Right lung (tissue), 5 donors: ENCODE measurements around the gene ACOT4. TPM values are rescaled to one million over a fixed set of nuclear protein-coding genes. Genes with fewer than 3 reads are reported as not detected.
A peak's percentile ranks its signal among the peaks of the same experiment; 100 is the strongest.
"Not testable (repeated sequence)": the region's sequence is repeated elsewhere in the genome, so short reads cannot be mapped to it uniquely, and the experiment has no call there.

Experiments
- DNase-seq, 2 donors: peaks; one replicate each; pipeline ENCODE4 v3.0.0-alpha.2; 2013
- polyA plus RNA-seq, 5 donors: library from polyadenylated mRNA; unstranded; fragments of 120-200 nt; gene quantifications; one replicate each; pipeline versions ENCODE4 v1.2.1 to v1.2.3, GENCODE V29; 2013; ENCODE audit warnings: inconsistent platforms in 1 of 5, low replicate concordance in 1 of 5; ENCODE audit not compliant: insufficient read length in 5 of 5, insufficient read depth in 1 of 5

Gene ACOT4
- polyA plus RNA-seq, 5 donors = 0.60 to 0.93 (median 0.80) TPM

DNA sequence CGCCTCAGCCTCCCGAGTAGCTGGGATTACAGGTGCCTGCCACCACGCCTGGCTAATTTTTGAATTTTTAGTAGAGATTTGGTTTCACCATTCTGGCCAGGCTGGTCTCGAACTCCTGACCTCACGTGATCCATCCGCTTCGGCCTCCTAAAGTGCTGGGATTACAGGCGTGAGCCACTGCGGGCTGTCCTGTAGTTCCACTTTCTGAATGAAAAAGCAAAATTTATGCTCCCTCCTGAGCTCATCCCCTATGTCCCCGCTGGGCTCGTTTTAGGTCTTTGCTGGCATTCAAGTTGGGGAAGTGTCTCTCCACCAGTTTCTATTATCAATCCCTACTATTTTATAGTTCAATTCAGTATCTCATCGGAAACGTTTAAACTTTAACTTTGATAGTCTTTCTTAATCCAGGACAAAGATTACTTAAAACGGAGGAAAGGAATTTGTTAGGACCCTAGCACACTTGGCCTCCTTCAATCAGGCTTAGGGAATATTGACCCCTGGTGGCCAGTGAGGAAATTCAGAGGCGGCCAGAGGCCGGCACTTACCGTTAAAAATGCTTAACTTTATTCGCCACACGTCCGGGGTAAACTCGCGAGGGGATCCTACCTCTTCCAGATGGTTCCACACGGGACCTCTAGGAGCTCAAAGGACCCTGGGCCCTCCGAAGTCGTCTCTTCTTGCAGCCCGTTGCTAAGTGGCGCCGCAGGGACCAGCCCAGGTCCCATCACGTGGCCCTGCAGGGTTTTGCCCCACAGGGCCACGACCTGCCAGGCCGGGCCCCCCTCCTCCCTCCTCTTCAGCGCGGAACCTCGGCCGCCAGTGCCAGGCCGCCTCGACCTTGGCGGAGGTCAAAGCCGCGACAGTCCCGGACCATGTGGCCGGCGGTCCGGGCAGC lies 41.7 kb downstream of the ACOT4 start:
- DNase-seq = peak; percentile 49 to 61

DNA sequence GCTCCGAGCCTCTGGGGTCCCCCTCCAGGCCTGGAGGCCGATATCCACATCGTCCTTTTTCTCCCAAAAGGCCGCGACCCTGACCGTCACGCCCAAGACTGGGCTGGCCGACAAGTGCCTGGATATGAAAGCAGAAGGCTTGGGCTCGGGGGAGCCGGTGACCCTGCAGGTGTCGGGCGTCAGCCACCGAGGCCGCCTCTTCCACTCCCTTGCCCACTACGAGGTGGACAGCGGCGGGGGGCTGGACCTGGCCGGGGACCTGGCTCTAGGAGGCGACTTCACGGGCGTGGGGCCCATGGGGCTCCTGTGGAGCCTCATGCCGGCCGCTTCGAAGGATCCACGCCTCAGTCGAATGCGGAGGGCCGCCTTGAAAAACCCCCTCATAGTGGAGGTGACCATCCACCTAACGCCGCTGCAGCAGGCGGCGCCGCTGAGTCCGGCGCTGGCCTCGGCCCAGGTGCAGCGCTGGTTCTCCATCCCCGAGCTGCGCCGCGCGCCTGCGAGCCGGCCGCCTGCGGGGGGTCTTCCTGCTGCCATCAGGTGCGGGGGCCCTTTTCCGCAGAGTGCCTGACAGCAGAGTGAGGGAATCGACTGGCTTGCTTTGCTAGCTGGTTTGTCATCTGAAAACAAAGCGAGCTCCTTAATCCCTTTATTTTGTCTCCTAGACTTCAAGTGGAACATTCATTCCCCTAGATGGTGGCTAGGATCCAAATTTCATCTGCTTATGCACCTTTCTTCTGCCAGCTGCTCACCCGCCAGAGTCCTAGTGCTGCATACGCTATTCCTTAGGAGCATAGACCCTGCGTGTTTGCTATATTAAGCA lies 42.5 kb downstream of the ACOT4 start:
- DNase-seq = peak in 1 of 2 donors; percentile 13

DNA sequence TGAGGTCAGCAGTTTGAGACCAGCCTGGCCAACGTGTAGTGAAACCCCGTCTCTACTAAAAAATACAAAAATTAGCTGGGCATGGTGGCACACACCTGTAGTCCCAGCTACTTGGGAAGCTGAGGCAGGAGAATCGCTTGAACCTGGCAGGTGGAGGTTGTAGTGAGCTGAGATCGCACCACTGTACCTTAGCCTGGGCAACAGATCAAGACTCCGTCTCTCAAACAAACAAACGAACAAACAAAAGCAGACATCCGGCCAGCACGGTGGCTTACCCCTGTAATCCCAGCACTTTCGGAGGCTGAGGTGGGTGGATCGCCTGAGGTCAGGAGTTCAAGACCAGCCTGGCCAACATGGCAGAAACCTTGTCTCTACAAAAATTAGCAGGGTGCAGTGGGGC lies 44.7 kb downstream of the ACOT4 start:
- not testable (repeated sequence) for DNase-seq

DNA sequence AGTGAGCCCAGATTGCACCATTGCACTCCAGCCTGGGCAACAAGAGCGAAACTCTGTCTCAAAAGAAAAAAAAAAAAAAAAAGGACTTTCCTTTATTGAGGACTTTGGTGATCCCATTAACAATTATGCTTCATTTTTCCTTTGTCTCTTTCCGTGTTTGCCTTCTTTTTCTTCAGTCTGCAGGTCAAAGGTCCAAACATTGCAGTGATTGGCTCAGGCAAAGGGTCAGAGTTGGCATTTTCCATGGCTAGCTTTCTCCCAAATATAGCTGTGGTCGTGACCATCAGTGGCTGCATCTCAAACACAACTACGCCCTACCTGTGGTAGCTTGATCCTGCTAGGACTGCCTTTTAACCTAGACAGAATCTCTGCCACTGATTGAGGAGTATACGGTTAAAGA lies 46.2 kb downstream of the ACOT4 start:
- no peak for DNase-seq

DNA sequence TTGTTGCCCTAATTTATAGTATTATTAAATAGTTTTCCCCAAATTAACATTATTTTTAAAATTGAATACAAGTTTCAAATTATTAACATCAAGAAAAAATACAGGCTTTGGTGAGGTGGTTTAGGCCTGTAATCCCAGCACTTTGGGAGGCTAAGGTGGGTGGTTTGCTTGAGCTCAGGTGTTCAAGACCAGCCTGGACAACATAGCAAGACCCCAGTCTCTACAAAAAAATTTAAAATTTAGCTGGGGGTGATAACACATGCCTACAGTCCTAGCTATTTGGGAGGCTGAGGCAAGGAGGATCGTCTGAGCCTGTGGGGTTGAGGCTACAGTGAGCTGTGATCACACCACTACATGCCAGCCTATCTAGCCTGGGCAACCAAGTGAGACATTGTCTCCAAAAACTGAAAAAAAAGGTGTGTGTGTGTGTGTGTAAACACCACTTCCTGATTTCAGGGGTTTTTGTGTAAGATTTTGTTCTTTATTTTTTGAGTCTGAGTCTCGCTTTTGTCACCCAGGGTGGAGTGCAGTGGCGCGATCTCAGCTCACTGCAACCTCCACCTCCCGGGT lies 49.2 kb downstream of the ACOT4 start:
- no peak for DNase-seq

DNA sequence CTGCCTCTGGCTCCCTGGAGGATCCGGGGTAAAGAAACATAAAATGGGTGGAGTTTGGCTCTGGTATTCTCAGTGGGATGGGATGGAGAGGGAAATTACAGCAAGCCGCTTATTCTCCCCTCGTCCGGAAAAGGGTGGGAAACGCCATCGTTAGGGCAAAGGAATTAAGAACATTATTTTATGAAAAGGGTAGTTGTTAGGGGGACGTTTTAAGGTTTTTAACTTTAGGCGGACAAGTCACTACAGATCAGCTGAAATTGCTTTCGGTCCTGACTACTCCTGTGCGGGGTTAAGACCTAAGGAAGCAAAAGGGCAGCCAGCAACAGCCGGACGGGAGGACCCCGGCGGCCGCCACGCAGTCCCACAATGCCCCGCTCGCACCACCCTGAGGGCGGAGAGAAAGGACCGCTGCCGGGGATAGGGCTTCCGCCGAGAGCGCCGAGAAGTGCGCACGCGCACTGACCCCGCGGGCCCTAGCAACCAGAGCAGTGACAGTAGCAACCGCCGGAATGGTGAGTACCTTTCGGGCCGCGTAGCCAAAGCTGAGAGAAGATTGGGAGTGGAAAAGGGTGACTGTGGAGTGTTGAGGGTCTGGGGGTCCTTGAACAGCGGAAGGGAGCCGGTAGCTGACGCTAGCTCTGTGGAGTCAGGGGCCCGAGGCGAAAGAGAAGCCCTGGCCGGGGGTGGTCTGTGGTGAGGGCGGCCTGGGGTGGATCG lies 53.0 kb downstream of the ACOT4 start, which contains the start of gene DNAL1:
DNAL1 (plus strand) TSS at position 456 of the 717 bp plus-strand sequence; CDS start at position 510, 54 bp downstream.
- peak; percentile 92 to 93 for DNase-seq

DNA sequence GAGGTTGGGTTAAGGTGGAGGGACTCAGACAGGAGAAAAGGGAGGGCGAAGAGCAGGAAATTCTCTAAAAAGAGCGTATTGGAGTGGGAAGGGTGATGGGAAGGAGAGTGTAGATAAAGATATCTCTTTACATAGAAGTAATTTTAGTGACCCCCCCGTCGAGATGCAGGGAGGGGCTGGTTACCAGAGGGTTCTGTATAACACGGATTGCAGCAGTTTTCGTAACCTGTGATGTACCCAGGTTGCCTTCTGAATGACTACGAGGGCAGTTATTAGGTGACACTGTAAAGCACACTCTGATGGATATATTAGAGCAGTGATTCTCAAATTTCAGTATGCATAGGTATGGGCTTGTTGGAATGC lies 53.6 kb downstream of the ACOT4 start:
- no peak for DNase-seq

Other genes with a start within 250 kb of the ACOT4 start
- gene NUMB, start 133.3 kb upstream of the ACOT4 start, polyA plus RNA-seq = 100 to 1,000 TPM in 3 of 5 donors, 10 to 100 TPM in 2; 70.7 to 110 (median 102) TPM
- 1 to 10 TPM; 6.7 to 9.7 (median 8.1) TPM for gene RIOX1, start 100.9 kb upstream of the ACOT4 start, polyA plus RNA-seq
- gene ACOT1, start 54.7 kb upstream of the ACOT4 start, polyA plus RNA-seq = 1 to 10 TPM; 1.7 to 3.4 (median 2.6) TPM
- 1 to 10 TPM; 1.1 to 1.8 (median 1.4) TPM for gene HEATR4, start 32.9 kb upstream of the ACOT4 start, polyA plus RNA-seq
- gene ACOT2, start 22.7 kb upstream of the ACOT4 start, polyA plus RNA-seq = 10 to 100 TPM; 24.4 to 28.9 (median 26.3) TPM
- gene ACOT6, start 20.6 kb downstream of the ACOT4 start, polyA plus RNA-seq = under 1 TPM in 1 of 5 donors, not detected in 4; 0.18 TPM
- gene DNAL1, start 53.1 kb downstream of the ACOT4 start, polyA plus RNA-seq = 10 to 100 TPM; 11.8 to 24.9 (median 19.0) TPM
- gene PNMA1, start 122.5 kb downstream of the ACOT4 start, polyA plus RNA-seq = 10 to 100 TPM; 41.2 to 54.9 (median 47.4) TPM